GM20000 (cell line): Measurements from ENCODE around the gene OLFM1.

ENCODE experiments used
- DNase-seq: peaks from one replicate; pipeline ENCODE4 v3.0.0; 2012; ENCODE audit warnings: low spot score
- CTCF ChIP-seq: IDR thresholded peaks from 2 replicates; pipeline ENCODE4 v1.5.1; 2012; ENCODE audit warnings: mild to moderate bottlenecking, control low read depth; ENCODE audit errors: extremely low read depth, missing control alignments

The OLFM1 gene

DNA sequence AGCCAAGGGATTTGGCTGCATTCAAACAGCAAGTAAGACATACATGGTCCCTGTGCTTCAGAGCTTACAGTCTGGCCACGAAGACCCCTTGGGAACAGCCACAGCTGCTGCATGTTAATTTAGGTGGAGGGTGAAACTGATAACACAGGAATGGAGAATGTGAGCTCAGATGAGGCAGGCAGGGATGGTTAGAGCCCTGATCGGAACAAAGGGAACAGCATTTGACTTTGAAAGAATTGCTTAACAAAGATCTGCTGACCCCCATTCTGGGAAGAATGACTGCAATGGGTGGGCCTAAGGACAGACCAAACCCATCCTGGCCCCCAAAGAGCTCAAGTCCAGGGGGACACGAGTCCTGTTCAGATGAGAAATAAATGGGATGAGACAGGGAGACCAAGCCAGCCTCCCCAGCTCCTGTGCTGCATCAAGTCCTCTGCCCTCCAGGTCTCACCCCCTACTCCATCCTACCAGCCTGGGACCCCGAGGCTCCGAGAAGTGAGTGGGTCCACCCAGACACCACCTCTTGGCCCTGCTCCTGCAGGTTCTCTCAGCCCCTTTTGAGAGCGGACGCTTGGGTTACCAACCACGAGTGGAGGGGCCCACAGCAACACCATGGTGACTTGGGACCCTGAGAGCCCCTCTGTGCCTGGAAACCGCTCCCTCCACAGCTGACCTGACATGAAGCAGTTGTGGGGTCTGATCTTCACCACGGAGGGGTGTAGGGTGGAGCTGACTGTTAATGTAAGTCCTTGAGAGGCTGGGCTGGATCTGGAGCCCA lies 50.8 kb downstream of the OLFM1 start:
- DNase-seq, result no peak
- TF ChIP-seq CTCF, result no peak

- no peak for TF ChIP-seq CTCF
- DNase-seq, result no peak
Observed at GRCh38 chr9:135139366-135139959, 52.0 kb downstream of the OLFM1 start.

DNA sequence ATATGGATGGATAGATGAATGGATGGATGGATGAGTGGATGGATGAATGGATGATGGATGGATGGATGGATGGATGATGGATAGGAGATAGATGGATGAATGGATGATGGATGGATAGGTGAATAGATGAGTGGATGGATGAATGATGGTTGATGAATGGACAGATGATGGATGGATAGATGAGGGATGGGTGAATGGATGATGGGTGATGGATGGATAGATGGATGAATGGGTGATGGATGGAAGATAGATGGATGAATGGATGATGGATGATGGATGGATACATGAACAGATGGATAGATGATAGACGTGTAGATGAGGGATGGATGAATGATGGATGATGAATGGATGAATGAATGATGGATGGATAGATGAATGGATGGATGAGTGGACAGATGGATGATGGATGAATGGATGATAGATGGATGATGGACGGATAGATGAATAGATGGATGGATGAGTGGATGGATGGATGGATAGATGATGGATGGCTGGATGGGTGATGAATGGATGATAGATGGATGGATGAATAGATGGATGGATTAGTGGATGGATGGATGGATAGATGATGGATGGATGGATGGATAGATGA lies 53.8 kb downstream of the OLFM1 start:
- TF ChIP-seq CTCF, result no peak
- no peak for DNase-seq

GRCh38 chr9:135144581-135145170 lies 57.2 kb downstream of the OLFM1 start:
- DNase-seq, result no peak
- TF ChIP-seq CTCF, result no peak

- DNase-seq, result no peak
- TF ChIP-seq CTCF, result no peak
Observed at GRCh38 chr9:135145312-135145711, 57.8 kb downstream of the OLFM1 start.

GRCh38 chr9:135146241-135146640 lies 58.8 kb downstream of the OLFM1 start:
- TF ChIP-seq CTCF, result no peak
- no peak for DNase-seq
